HepG2 (cell line): Measurements from ENCODE around the gene GABBR2. TPM values are rescaled to one million over a fixed set of nuclear protein-coding genes. Genes with fewer than 3 reads are reported as not detected.

ENCODE experiments used
- ATAC-seq: fragments of 200-7000 bp; cut with Tn5 transposase; 3 replicates; pipeline ENCODE4 v1.9.1; 2020; ENCODE audit warnings: mild to moderate bottlenecking, moderate library complexity
- BruUV-seq: library from RNA; stranded (reverse); fragments of 400-500 nt; replicated peaks from 2 replicates; lab custom pipeline; 2021; lab: Mats Ljungman, UMichigan
- CTCF ChIA-PET: fragments of 300-600 bp; formaldehyde crosslinking; extraction: SDS; loops from one replicate; lab custom pipeline; 2021; ENCODE audit warnings: low total read pairs, inconsistent platforms, low intra/inter-chr PET ratio; lab: Yijun Ruan, JAX
- POLR2A ChIA-PET: fragments of 350-600 bp; sonication (Branson Sonifier 250); formaldehyde crosslinking; loops from one replicate; lab custom pipeline; 2020; ENCODE audit warnings: antibody characterized with exemption, inconsistent platforms; lab: Yijun Ruan, JAX
- DNase-seq: peaks from one replicate; pipeline ENCODE4 v3.0.0-alpha.2; 2015; ENCODE audit warnings: low spot score
- FAIRE-seq: peaks from 3 replicates; lab custom pipeline; 2011; peaks lifted over from hg19 to GRCh38; lab: Jason Lieb, UNC
- H2AFZ ChIP-seq: one replicate; pipeline ENCODE4 v1.6.1; 2011; ENCODE audit warnings: low read length, inconsistent platforms
- H3K27ac ChIP-seq: fragments of 300-600 bp; 3 replicates; pipeline ENCODE4 v1.8.0; 2011; ENCODE audit warnings: mixed run types, mild to moderate bottlenecking, mixed read lengths, low read length, inconsistent platforms; ENCODE audit not compliant: insufficient read depth; ENCODE audit errors: extremely low read length
- H3K27me3 ChIP-seq, 2 experiments: fragments of 200-600 bp in 1 of 2; 2 replicates in 1 of 2; 3 replicates in 1 of 2; pipeline versions ENCODE4 v1.6.0 to v1.8.0; 2011; ENCODE audit warnings: low read length in 2 of 2, mild to moderate bottlenecking in 2 of 2, moderate library complexity in 2 of 2, inconsistent platforms in 1 of 2; ENCODE audit not compliant: insufficient read depth in 2 of 2, control insufficient read depth in 1 of 2
- H3K36me3 ChIP-seq, 2 experiments: fragments of 200-600 bp in 1 of 2; replicated peaks in 1 of 2; 2 replicates in 1 of 2; 3 replicates in 1 of 2; pipeline versions ENCODE4 v1.5.1 to v1.8.0; 2011; ENCODE audit warnings: low read length in 2 of 2, inconsistent platforms in 1 of 2; ENCODE audit not compliant: insufficient read depth in 2 of 2, control insufficient read depth in 1 of 2
- H3K4me1 ChIP-seq: 2 replicates; pipeline ENCODE4 v1.5.1; 2012; ENCODE audit warnings: low read length, inconsistent platforms; ENCODE audit not compliant: insufficient read depth
- H3K4me2 ChIP-seq: 2 replicates; pipeline ENCODE4 v1.6.0; 2011; ENCODE audit warnings: low read depth, low read length, inconsistent platforms
- H3K4me3 ChIP-seq, 3 experiments: fragments of 200-600 bp in 1 of 3; sonication (generic), shearing (Covaris generic) in 1 of 3; replicated peaks in 1 of 3; 2 replicates each; pipeline ENCODE4 v1.5.1; 2011 to 2016; ENCODE audit warnings: low read length in 3 of 3, inconsistent platforms in 2 of 3, low read depth in 2 of 3, mild to moderate bottlenecking in 2 of 3, control low read depth in 1 of 3, mixed read lengths in 1 of 3; ENCODE audit not compliant: insufficient read depth in 1 of 3
- H3K79me2 ChIP-seq: one replicate; pipeline ENCODE4 v1.6.1; 2011; ENCODE audit warnings: low read length, inconsistent platforms; ENCODE audit not compliant: insufficient read depth
- H3K9ac ChIP-seq: 2 replicates; pipeline ENCODE4 v1.6.0; 2011; ENCODE audit warnings: mild to moderate bottlenecking, low read depth, low read length, inconsistent platforms; ENCODE audit not compliant: insufficient read depth
- H3K9me3 ChIP-seq: 2 replicates; pipeline ENCODE4 v1.5.1; 2012; ENCODE audit warnings: mild to moderate bottlenecking, low read length
- H4K20me1 ChIP-seq: 2 replicates; pipeline ENCODE4 v1.6.0; 2011; ENCODE audit warnings: inconsistent platforms, mild to moderate bottlenecking, low read length, moderate library complexity; ENCODE audit not compliant: insufficient read depth
- CTCF ChIP-seq: sonication (generic); formaldehyde crosslinking; IDR thresholded peaks from 2 replicates; pipeline ENCODE4 v1.5.0; 2020; ENCODE audit warnings: mild to moderate bottlenecking, missing genetic modification reagents, moderate library complexity
- HDAC6 ChIP-seq: fragments of 200-600 bp; sonication (generic); IDR thresholded peaks from 2 replicates; pipeline ENCODE4 v1.7.0; 2017; ENCODE audit warnings: mild to moderate bottlenecking, antibody characterized with exemption, low read length, low read depth
- XRCC5 ChIP-seq: fragments of 200-400 bp; formaldehyde crosslinking; optimal IDR thresholded peaks from 2 replicates; pipeline ENCODE3; 2017; ENCODE audit warnings: mild to moderate bottlenecking, low read length
- ZBTB44 ChIP-seq: sonication (generic); formaldehyde crosslinking; IDR thresholded peaks from 2 replicates; pipeline ENCODE4 v1.4.0; 2020; ENCODE audit warnings: missing genetic modification reagents
- ZSCAN31 ChIP-seq: sonication (generic); formaldehyde crosslinking; IDR thresholded peaks from 2 replicates; pipeline ENCODE4 v1.5.0; 2020; ENCODE audit warnings: low read depth, mild to moderate bottlenecking, missing genetic modification reagents
- WGBS: methylation state at CpG from one replicate; pipeline ENCODE4 v1.1.6; 2017; ENCODE audit warnings: low lambda C conversion rate; 5-methylcytosine and 5-hydroxymethylcytosine counted together
- in situ Hi-C: cut with HindIII; loops from 2 replicates; pipeline ENCODE4 v1.10.0; 2017; ENCODE audit warnings: low pct_unique_long_range_greater_than_20kb; ENCODE audit not compliant: extremely low pct_ligation_motif_present
- intact Hi-C: fragments of 100-400 bp; cut with micrococcal nuclease; formaldehyde crosslinking; loops from one replicate; pipeline ENCODE4 v1.10.0; 2022; ENCODE audit not compliant: unreplicated experiment
- polyA plus RNA-seq, 8 experiments: library from polyadenylated mRNA; depleted of rRNA in 3 of 8; stranded (reverse) in 7 of 8; unstranded in 1 of 8; fragments of >200 nt; fragmentation: Illumina TruSeq in 4 of 8; extraction: Trizol in 4 of 8; gene quantifications; 2 replicates each; pipeline versions ENCODE4 v1.2.1 to v1.2.3, GENCODE V29; 2011 to 2016; ENCODE audit warnings: low read depth in 4 of 8, missing spikeins in 1 of 8, mixed read lengths in 1 of 8; ENCODE audit not compliant: insufficient read depth in 1 of 8
- total RNA-seq, 5 experiments: library from RNA; depleted of rRNA; stranded (reverse); fragments of >200 nt; fragmentation: Illumina TruSeq; extraction: Trizol; gene quantifications; 2 replicates each; pipeline ENCODE4 v1.2.3, GENCODE V29; 2016; ENCODE audit warnings: low read depth in 1 of 5

Gene GABBR2
- total and polyA plus RNA-seq, 2 of the 13 experiments (the other 11 are each of a cell fraction or from before 2014, with no cell fraction given), result 0.02 TPM; not detected in 1

- TF ChIP-seq ZSCAN31 (CRISPR knock-in tag) (no peak), XRCC5 (no peak), HDAC6 (no peak)
These were observed 41.6 kb downstream of the GABBR2 start (continued) for GRCh38 chr9:98667005-98667640.

GRCh38 chr9:98665501-98665900 is 43.2 kb downstream of the GABBR2 start:
- Histone ChIP-seq H2AFZ (no peak overlapping the region), H3K27me3 (peaks cover 0 to 8% of the 10 kb centered on the region in 2 experiments; a peak in 3 of 5 replicates), H3K4me1 (no peaks in the 10 kb centered on the region), H4K20me1 (no peaks in the 10 kb centered on the region), H3K4me3 (no peak overlapping the region), H3K9me3 (no peaks in the 10 kb centered on the region), H3K9ac (no peak overlapping the region), H3K79me2 (no peaks in the 10 kb centered on the region), H3K4me2 (no peak overlapping the region), H3K36me3 (no peaks in the 10 kb centered on the region), H3K27ac (no peak overlapping the region)
- in situ Hi-C loops (no loop called here), intact Hi-C loops (no loop called here)
- ChIA-PET POLR2A (no interaction called here), CTCF (no interaction called here)
- no peak for TF ChIP-seq CTCF
- no peak for TF ChIP-seq ZBTB44 (CRISPR knock-in tag)
- FAIRE-seq, result no peak
- DNase-seq, result no peak
- no CpG with 5 or more reads among the region's 4 CpGs for WGBS
- no peak for ATAC-seq
- no TSS peak for BruUV-seq
